Liver (tissue), 3 donors: ENCODE measurements around the gene IGFL3.

Source experiments
- CTCF ChIP-seq: fragments of 150-350 bp; IDR thresholded peaks from 2 replicates; pipeline ENCODE4 v1.5.1; 2017; ENCODE audit warnings: improper control_type of control experiment, low read depth, low read length; ENCODE audit not compliant: missing input control
- SP1 ChIP-seq: IDR thresholded peaks from 2 replicates; pipeline ENCODE4 v1.6.1; 2018; ENCODE audit warnings: antibody characterized with exemption, mild to moderate bottlenecking
- YY1 ChIP-seq: IDR thresholded peaks from 2 replicates; pipeline ENCODE4 v1.6.1; 2016; ENCODE audit warnings: antibody characterized with exemption, mild to moderate bottlenecking
- donor health status: healthy.
- donor health status: healthy.

- no peak for TF ChIP-seq YY1
- no peak for TF ChIP-seq SP1
- TF ChIP-seq CTCF, result no peak
Observed at GRCh38 chr19:46113726-46114125, 10.8 kb downstream of the IGFL3 start.
